Measurements from ENCODE around the gene CFAP57. TPM values are rescaled to one million over a fixed set of nuclear protein-coding genes. Genes with fewer than 3 reads are reported as not detected.

The CFAP57 gene
- total and polyA plus RNA-seq, 9 of the 15 experiments (the other 6 are each of a cell fraction or from before 2014, with no cell fraction given): 0.04 to 0.22 (median 0.07) TPM; not detected in 3

DNA sequence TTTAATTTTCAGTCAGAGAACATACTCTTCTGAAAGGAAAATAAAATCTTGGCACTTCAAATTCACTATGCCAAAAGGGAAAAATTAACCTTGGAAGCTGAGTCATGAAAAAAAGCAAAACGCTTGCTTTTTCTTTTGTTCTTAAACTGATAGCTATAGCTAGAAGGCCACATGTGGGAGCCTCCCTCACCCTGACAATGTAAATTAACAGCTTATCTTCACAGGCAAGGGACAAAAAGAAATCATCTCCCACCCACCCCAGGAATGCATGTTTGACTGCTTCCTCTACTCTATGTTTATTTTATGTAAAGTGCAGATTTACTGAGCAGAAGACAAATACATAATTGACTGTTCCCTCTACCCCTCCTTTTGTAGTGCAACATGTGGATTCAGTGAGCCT lies 38.1 kb upstream of the CFAP57 start (continued):
- no peak for TF ChIP-seq TOE1 (IDR thresholded peaks at IDR 0.05; ENCODE audit: borderline replicate concordance)
- TF ChIP-seq TOE1 (CRISPR knock-in tag; IDR thresholded peaks at IDR 0.05; ENCODE audit: borderline replicate concordance, low read depth): no peak
- TF ChIP-seq ZNF253 (CRISPR knock-in tag; conservative IDR thresholded peaks at IDR 0.05): no peak
- TF ChIP-seq CTBP1 (IDR thresholded peaks at IDR 0.05; ENCODE audit: borderline replicate concordance): 0 out of 2 replicates have a peak, but pooled peaks have one; percentile 37
- TF ChIP-seq SETDB1 (IDR thresholded peaks at IDR 0.05; ENCODE audit: low read length): no peak
- TF ChIP-seq HMG20B (CRISPR knock-in tag; IDR thresholded peaks at IDR 0.05): no peak
- TF ChIP-seq, protein P1, sequence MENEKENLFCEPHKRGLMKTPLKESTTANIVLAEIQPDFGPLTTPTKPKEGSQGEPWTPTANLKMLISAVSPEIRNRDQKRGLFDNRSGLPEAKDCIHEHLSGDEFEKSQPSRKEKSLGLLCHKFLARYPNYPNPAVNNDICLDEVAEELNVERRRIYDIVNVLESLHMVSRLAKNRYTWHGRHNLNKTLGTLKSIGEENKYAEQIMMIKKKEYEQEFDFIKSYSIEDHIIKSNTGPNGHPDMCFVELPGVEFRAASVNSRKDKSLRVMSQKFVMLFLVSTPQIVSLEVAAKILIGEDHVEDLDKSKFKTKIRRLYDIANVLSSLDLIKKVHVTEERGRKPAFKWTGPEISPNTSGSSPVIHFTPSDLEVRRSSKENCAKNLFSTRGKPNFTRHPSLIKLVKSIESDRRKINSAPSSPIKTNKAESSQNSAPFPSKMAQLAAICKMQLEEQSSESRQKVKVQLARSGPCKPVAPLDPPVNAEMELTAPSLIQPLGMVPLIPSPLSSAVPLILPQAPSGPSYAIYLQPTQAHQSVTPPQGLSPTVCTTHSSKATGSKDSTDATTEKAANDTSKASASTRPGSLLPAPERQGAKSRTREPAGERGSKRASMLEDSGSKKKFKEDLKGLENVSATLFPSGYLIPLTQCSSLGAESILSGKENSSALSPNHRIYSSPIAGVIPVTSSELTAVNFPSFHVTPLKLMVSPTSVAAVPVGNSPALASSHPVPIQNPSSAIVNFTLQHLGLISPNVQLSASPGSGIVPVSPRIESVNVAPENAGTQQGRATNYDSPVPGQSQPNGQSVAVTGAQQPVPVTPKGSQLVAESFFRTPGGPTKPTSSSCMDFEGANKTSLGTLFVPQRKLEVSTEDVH (IDR thresholded peaks at IDR 0.05; ENCODE audit: low read depth, partially characterized antibody): no peak
- TF ChIP-seq HNRNPUL1 (IDR thresholded peaks at IDR 0.05; ENCODE audit: low read length): no peak
- TF ChIP-seq TEAD1 (CRISPR knock-in tag; IDR thresholded peaks at IDR 0.05): peak; percentile 93 to 98
- no peak for TF ChIP-seq PML (IDR thresholded peaks at IDR 0.05; ENCODE audit: low read length)
- no peak for TF ChIP-seq ZEB2 (IDR thresholded peaks at IDR 0.05)
- TF ChIP-seq, protein P2, sequence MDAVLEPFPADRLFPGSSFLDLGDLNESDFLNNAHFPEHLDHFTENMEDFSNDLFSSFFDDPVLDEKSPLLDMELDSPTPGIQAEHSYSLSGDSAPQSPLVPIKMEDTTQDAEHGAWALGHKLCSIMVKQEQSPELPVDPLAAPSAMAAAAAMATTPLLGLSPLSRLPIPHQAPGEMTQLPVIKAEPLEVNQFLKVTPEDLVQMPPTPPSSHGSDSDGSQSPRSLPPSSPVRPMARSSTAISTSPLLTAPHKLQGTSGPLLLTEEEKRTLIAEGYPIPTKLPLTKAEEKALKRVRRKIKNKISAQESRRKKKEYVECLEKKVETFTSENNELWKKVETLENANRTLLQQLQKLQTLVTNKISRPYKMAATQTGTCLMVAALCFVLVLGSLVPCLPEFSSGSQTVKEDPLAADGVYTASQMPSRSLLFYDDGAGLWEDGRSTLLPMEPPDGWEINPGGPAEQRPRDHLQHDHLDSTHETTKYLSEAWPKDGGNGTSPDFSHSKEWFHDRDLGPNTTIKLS (IDR thresholded peaks at IDR 0.05; ENCODE audit: borderline replicate concordance, low read depth): no peak
- no peak for TF ChIP-seq SRSF3 (IDR thresholded peaks at IDR 0.05; ENCODE audit: insufficient read depth, low read length)
- no peak for TF ChIP-seq NONO (IDR thresholded peaks at IDR 0.05; ENCODE audit: low read depth in 2 of 2, low read length in 1 of 2)
- peak; percentile 69 for TF ChIP-seq ARID1B (IDR thresholded peaks at IDR 0.05)
- TF ChIP-seq, protein P3, sequence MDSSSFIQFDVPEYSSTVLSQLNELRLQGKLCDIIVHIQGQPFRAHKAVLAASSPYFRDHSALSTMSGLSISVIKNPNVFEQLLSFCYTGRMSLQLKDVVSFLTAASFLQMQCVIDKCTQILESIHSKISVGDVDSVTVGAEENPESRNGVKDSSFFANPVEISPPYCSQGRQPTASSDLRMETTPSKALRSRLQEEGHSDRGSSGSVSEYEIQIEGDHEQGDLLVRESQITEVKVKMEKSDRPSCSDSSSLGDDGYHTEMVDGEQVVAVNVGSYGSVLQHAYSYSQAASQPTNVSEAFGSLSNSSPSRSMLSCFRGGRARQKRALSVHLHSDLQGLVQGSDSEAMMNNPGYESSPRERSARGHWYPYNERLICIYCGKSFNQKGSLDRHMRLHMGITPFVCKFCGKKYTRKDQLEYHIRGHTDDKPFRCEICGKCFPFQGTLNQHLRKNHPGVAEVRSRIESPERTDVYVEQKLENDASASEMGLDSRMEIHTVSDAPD (CRISPR knock-in tag; IDR thresholded peaks at IDR 0.05): no peak
- TF ChIP-seq TEAD2 (tag; IDR thresholded peaks at IDR 0.05): peak; percentile 97

Measured in K562 (cell line).